ENCODE data around the gene FAM174C. TPM values are rescaled to one million over a fixed set of nuclear protein-coding genes. Genes with fewer than 3 reads are reported as not detected.

Gene FAM174C
- total and polyA plus RNA-seq, 2 of the 8 experiments (the other 6 are each of a cell fraction or from before 2014, with no cell fraction given), result 44.5 to 125 TPM

DNA sequence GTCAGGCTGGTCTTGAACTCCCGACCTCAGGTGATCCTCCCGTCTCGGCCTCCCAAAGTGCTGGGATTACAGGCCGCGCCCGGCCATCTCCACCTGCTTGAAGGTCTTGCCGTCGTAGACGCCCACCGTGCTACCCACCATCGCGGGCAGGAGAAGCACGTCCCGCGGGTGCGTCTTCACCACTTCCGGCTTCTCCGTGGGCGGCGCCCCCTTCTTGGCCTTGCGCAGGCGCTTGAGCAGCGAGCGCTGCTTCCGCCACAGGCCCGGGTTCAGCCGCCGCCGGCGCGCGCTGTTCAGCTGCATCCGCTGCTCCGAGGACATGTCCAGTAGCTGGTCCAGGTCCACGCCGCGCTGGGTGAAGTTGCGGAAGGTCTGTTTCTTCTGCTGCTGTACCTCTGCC is 32.0 kb downstream of the FAM174C start:
- ChIA-PET POLR2A (ENCODE audit: partially characterized antibody) (interaction anchor here (1.4 to 4.0 kb wide), 2 partner anchors 10 to 38 kb away, joined by 3 to 18 read pairs; partner anchors contain the start of gene CIRBP), CTCF (ENCODE audit: partially characterized antibody) (interaction anchor here (1.0 to 1.2 kb wide), 3 partner anchors 20 to 38 kb away, joined by 3 to 4 read pairs (median 3); no protein-coding TSS in a partner anchor)
- Histone ChIP-seq H4K5ac (ENCODE audit: insufficient read length, low read depth, low read length) (no peak overlapping the region), H3K9me3 (ENCODE audit: insufficient read depth in 2 of 2, low read depth in 1 of 2, low read length in 1 of 2) (no peaks in the 10 kb centered on the region), H3K27ac (ENCODE audit: low read depth, low read length) (no peak overlapping the region), H2BK120ac (replicated peaks; ENCODE audit: low read depth, low read length) (no peak overlapping the region), H4K20me1 (replicated peaks in 1 of 2; ENCODE audit: control insufficient read depth in 1 of 2, insufficient read depth in 2 of 2, low read length in 2 of 2) (no peaks in the 10 kb centered on the region), H3K36me3 (ENCODE audit: control insufficient read depth in 2 of 4, insufficient read depth in 4 of 4, low read length in 3 of 4) (no peaks in the 10 kb centered on the region), H4K8ac (ENCODE audit: extremely low read depth, insufficient read depth, low read length) (no peak overlapping the region), H3K79me1 (ENCODE audit: low read depth, low read length) (no peaks in the 10 kb centered on the region), H3K18ac (ENCODE audit: extremely low read depth, low read length) (no peak overlapping the region), H3K4ac (replicated peaks; ENCODE audit: insufficient read length, low read depth, low read length) (no peak overlapping the region), H3K27me3 (replicated peaks in 1 of 4; ENCODE audit: control insufficient read depth in 3 of 4, extremely low read depth in 1 of 4, insufficient read depth in 3 of 4, low read length in 3 of 4) (no peaks in the 10 kb centered on the region), H3K9ac (replicated peaks in 1 of 4; ENCODE audit: extremely low read depth in 1 of 4, low read depth in 3 of 4, low read length in 3 of 4) (no peak overlapping the region), H2AK5ac (ENCODE audit: low read depth, low read length) (no peak overlapping the region), H4K91ac (replicated peaks; ENCODE audit: insufficient read length, low read length) (no peak overlapping the region), H2BK15ac (ENCODE audit: low read length) (no peak overlapping the region), H2BK12ac (ENCODE audit: low read depth, low read length) (no peak overlapping the region), H2BK5ac (ENCODE audit: low read depth, low read length) (no peak overlapping the region), H3K4me2 (ENCODE audit: insufficient read depth in 1 of 2, low read depth in 2 of 2, low read length in 2 of 2) (no peak overlapping the region), H3K14ac (ENCODE audit: insufficient read length) (no peak overlapping the region), H3K4me1 (replicated peaks in 1 of 4; ENCODE audit: control insufficient read depth in 3 of 4, insufficient read depth in 4 of 4, low read length in 3 of 4) (peaks cover 0 to 4% (median 0%) of the 10 kb centered on the region in 4 experiments; a peak in 1 of 7 replicates), H3K79me2 (ENCODE audit: control insufficient read depth in 1 of 2, insufficient read depth in 2 of 2, low read length in 2 of 2) (no peaks in the 10 kb centered on the region), H3K23me2 (ENCODE audit: low read depth, low read length) (no peaks in the 10 kb centered on the region), H3K23ac (ENCODE audit: insufficient read length) (no peak overlapping the region), H3K56ac (replicated peaks; ENCODE audit: insufficient read length, low read depth, low read length) (no peak overlapping the region), H2BK20ac (ENCODE audit: low read length) (no peak overlapping the region), H2AFZ (ENCODE audit: low read length) (no peak overlapping the region), H3K4me3 (ENCODE audit: extremely low read depth in 1 of 4, insufficient read depth in 2 of 4, low read depth in 3 of 4, low read length in 4 of 4) (no peak overlapping the region)
- 94% methylated on average over 20 of the region's 38 CpGs; no CpG with 5 or more reads in 1 of the 2 experiments for WGBS, 2 experiments (ENCODE audit: extremely low coverage in 1 of 2, insufficient coverage in 1 of 2, insufficient read length in 1 of 2, insufficient replicate concordance in 2 of 2, low coverage in 1 of 2, low lambda C conversion rate in 2 of 2, missing lambda C conversion rate in 1 of 2)
- FAIRE-seq (no peak), DNase-seq (ENCODE audit: low read depth in 1 of 2, low spot score in 2 of 2) (no peak)
- TF ChIP-seq CREB1 (IDR thresholded peaks at IDR 0.05), result no peak
- no peak for TF ChIP-seq JUND (IDR thresholded peaks at IDR 0.05; ENCODE audit: low read length)
- no peak for TF ChIP-seq SP4 (IDR thresholded peaks at IDR 0.05; ENCODE audit: low read length)

Data from H1 (cell line).